B cell (primary cell): ENCODE data around the gene INHBB. TPM values are rescaled to one million over a fixed set of nuclear protein-coding genes. Genes with fewer than 3 reads are reported as not detected.

Experiments used
- ATAC-seq: fragments of 200-7000 bp; cut with Tn5 transposase; one replicate; pipeline ENCODE4 v1.10.0; 2021; ENCODE audit warnings: low read depth, mild to moderate bottlenecking, moderate number of reproducible peaks, moderate library complexity
- CTCF ChIA-PET: fragments of 350-600 bp; sonication (Branson Sonifier 250); formaldehyde crosslinking; loops from one replicate; lab custom pipeline; 2021; ENCODE audit warnings: antibody characterized with exemption, inconsistent platforms; lab: Charles Lee
- POLR2A ChIA-PET: fragments of 350-600 bp; sonication (Branson Sonifier 250); formaldehyde crosslinking; loops from one replicate; lab custom pipeline; 2021; ENCODE audit warnings: antibody characterized with exemption; lab: Charles Lee
- DNase-seq: peaks from one replicate; pipeline ENCODE4 v3.0.0; 2013
- H2AFZ ChIP-seq: 2 replicates; pipeline ENCODE4 v1.6.1; 2012; ENCODE audit warnings: mild to moderate bottlenecking, low read depth, low read length; ENCODE audit not compliant: insufficient read depth, poor library complexity, severe bottlenecking
- H3K27ac ChIP-seq, 2 donors: 1 replicate in 1 of 2; 2 replicates in 1 of 2; pipeline ENCODE4 v1.5.1; 2012 to 2013; ENCODE audit warnings: low read length in 2 of 2, mild to moderate bottlenecking in 2 of 2, moderate library complexity in 1 of 2
- H3K27me3 ChIP-seq, 4 experiments: fragments of 200-600 bp in 1 of 4; sonication (generic) in 1 of 4; replicated peaks in 1 of 4; 1 replicate in 2 of 4; 2 replicates in 2 of 4; pipeline versions ENCODE4 v1.6.1 to v1.7.0; 2013 to 2016; ENCODE audit warnings: low read length in 3 of 4, mild to moderate bottlenecking in 2 of 4, mixed read lengths in 1 of 4, moderate library complexity in 1 of 4; ENCODE audit not compliant: insufficient read depth in 4 of 4, control insufficient read depth in 3 of 4; ENCODE audit errors: control extremely low read depth in 1 of 4
- H3K36me3 ChIP-seq, 2 experiments: replicated peaks in 1 of 2; 1 replicate in 1 of 2; 2 replicates in 1 of 2; pipeline versions ENCODE4 v1.6.1 to v1.7.1; 2013; ENCODE audit warnings: low read length in 1 of 2; ENCODE audit not compliant: insufficient read depth in 2 of 2, control insufficient read depth in 1 of 2; ENCODE audit errors: control extremely low read depth in 1 of 2, extremely low read depth in 1 of 2
- H3K4me1 ChIP-seq, 2 donors: fragments of 200-600 bp in 1 of 2; sonication (generic) in 1 of 2; 1 replicate in 1 of 2; 2 replicates in 1 of 2; pipeline versions ENCODE4 v1.5.1 to v1.6.1; 2013 to 2017; ENCODE audit warnings: low read length in 2 of 2; ENCODE audit not compliant: control insufficient read depth in 2 of 2, insufficient read depth in 2 of 2
- H3K4me2 ChIP-seq: replicated peaks from 2 replicates; pipeline ENCODE3; 2012; ENCODE audit warnings: mild to moderate bottlenecking, low read depth, low read length; ENCODE audit not compliant: poor library complexity, severe bottlenecking
- H3K4me3 ChIP-seq, 5 experiments: fragments of 200-600 bp in 1 of 5; sonication (generic) in 1 of 5; 1 replicate in 3 of 5; 2 replicates in 2 of 5; pipeline versions ENCODE4 v1.5.1 to v1.7.0; 2011 to 2016; ENCODE audit warnings: low read length in 4 of 5, mild to moderate bottlenecking in 4 of 5, low read depth in 2 of 5, control low read depth in 1 of 5, moderate library complexity in 1 of 5; ENCODE audit not compliant: insufficient read depth in 1 of 5; ENCODE audit errors: control extremely low read depth in 1 of 5, extremely low read depth in 1 of 5
- H3K79me2 ChIP-seq: fragments of 200-600 bp; sonication (generic); one replicate; pipeline ENCODE4 v1.6.0; 2016; ENCODE audit warnings: low read length; ENCODE audit not compliant: control insufficient read depth, insufficient read depth
- H3K9ac ChIP-seq: fragments of 200-600 bp; sonication (generic); 2 replicates; pipeline ENCODE4 v1.6.1; 2017; ENCODE audit warnings: mild to moderate bottlenecking, low read length, moderate library complexity
- H3K9me3 ChIP-seq, 3 donors: one replicate each; pipeline versions ENCODE4 v1.6.1 to v1.7.1; 2013; ENCODE audit warnings: low read length in 2 of 3; ENCODE audit not compliant: control insufficient read depth in 2 of 3, insufficient read depth in 1 of 3; ENCODE audit errors: control extremely low read depth in 1 of 3
- H4K20me1 ChIP-seq: 2 replicates; pipeline ENCODE4 v1.6.0; 2012; ENCODE audit warnings: mild to moderate bottlenecking, low read length; ENCODE audit not compliant: insufficient read depth, control insufficient read depth, poor library complexity, severe bottlenecking
- H3K27ac Mint-ChIP-seq: one replicate; pipeline ENCODE4 v1.8.0; 2021; ENCODE audit warnings: mixed read lengths
- H3K27me3 Mint-ChIP-seq: one replicate; pipeline ENCODE4 v1.8.0; 2021; ENCODE audit warnings: mixed read lengths
- H3K4me1 Mint-ChIP-seq: one replicate; pipeline ENCODE4 v1.8.0; 2021; ENCODE audit warnings: mixed read lengths
- H3K4me3 Mint-ChIP-seq: one replicate; pipeline ENCODE4 v1.8.0; 2021; ENCODE audit warnings: mixed read lengths
- H3K9me3 Mint-ChIP-seq: one replicate; pipeline ENCODE4 v1.8.0; 2022; ENCODE audit warnings: mixed read lengths; ENCODE audit not compliant: insufficient read depth
- CTCF ChIP-seq: fragments of 200-600 bp; IDR thresholded peaks from one replicate; pipeline ENCODE4 v1.8.0; 2022; ENCODE audit warnings: antibody characterized with exemption, mild to moderate bottlenecking
- EZH2 ChIP-seq: IDR thresholded peaks from 2 replicates; pipeline ENCODE4 v1.6.1; 2012; ENCODE audit warnings: borderline replicate concordance, low read depth, mild to moderate bottlenecking, moderate library complexity, low read length; ENCODE audit not compliant: insufficient read depth, poor library complexity, severe bottlenecking
- WGBS: methylation state at CpG from one replicate; pipeline ENCODE4 v1.1.5; 2013; ENCODE audit warnings: missing lambda C conversion rate; ENCODE audit not compliant: insufficient coverage; 5-methylcytosine and 5-hydroxymethylcytosine counted together
- intact Hi-C: fragments of 100-400 bp; cut with micrococcal nuclease; formaldehyde crosslinking; loops from one replicate; pipeline ENCODE4 v1.10.0; 2022
- polyA plus RNA-seq: library from polyadenylated mRNA; depleted of rRNA; stranded (reverse); fragments of >200 nt; gene quantifications from 2 replicates; pipeline ENCODE4 v1.2.3, GENCODE V29; 2012
- total RNA-seq, 2 donors: library from RNA; stranded (reverse); fragments of 120-200 nt in 1 of 2; gene quantifications; 1 replicate in 1 of 2; 2 replicates in 1 of 2; pipeline versions ENCODE4 v1.2.3 to v1.2.4, GENCODE V29; 2013 to 2022

Gene INHBB
- total and polyA plus RNA-seq, 2 donors (not counting 1 experiment from before 2014, with no cell fraction given) = 0.03 TPM; not detected in 1

DNA sequence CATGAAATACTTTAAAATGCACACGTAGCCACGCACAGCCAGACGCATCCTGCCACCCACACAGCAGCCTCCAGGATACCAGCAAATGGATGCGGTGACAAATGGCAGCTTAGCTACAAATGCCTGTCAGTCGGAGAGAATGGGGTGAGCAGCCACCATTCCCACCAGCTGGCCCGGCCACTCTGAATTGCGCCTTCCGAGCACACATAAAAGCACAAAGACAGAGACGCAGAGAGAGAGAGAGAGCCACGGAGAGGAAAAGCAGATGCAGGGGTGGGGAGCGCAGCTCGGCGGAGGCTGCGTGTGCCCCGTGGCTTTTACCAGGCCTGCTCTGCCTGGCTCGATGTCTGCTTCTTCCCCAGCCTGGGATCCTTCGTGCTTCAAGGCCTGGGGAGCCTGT is 4.1 kb downstream of the INHBB start:
- WGBS = 48% methylated on average over 17 of the region's 17 CpGs
- Histone ChIP-seq H4K20me1 (no peaks in the 10 kb centered on the region), H3K4me1 (peaks cover 11 to 12% of the 10 kb centered on the region in 2 donors), H3K27me3 (peaks cover 0 to 37% (median 2%) of the 10 kb centered on the region in 4 experiments), H3K4me3 (no peak overlapping the region), H3K27ac (no peak overlapping the region), H3K9ac (no peak overlapping the region), H2AFZ (no peak overlapping the region), H3K36me3 (no peaks in the 10 kb centered on the region), H3K79me2 (no peaks in the 10 kb centered on the region), H3K4me2 (no peak overlapping the region), H3K9me3 (no peaks in the 10 kb centered on the region)
- TF ChIP-seq CTCF = no peak
- Mint-ChIP-seq H3K9me3 (no peaks in the 10 kb centered on the region), H3K27me3 (peaks cover 51% of the 10 kb centered on the region), H3K27ac (no peak overlapping the region), H3K4me1 (peaks cover 16% of the 10 kb centered on the region), H3K4me3 (no peak overlapping the region)
- intact Hi-C loops = no loop called here
- ATAC-seq (no peak), DNase-seq (no peak)
- POLR2A ChIA-PET = no interaction called here
- CTCF ChIA-PET = no interaction called here

- Histone ChIP-seq H3K79me2 (no peaks in the 10 kb centered on the region), H3K4me2 (no peak overlapping the region), H3K4me1 (peaks cover 11 to 12% of the 10 kb centered on the region in 2 donors), H2AFZ (no peak overlapping the region), H3K36me3 (no peaks in the 10 kb centered on the region), H3K9me3 (no peaks in the 10 kb centered on the region), H3K27ac (no peak overlapping the region), H4K20me1 (no peaks in the 10 kb centered on the region), H3K4me3 (no peak overlapping the region), H3K9ac (no peak overlapping the region), H3K27me3 (peaks cover 0 to 37% (median 2%) of the 10 kb centered on the region in 4 experiments)
- H3K27me3 Mint-ChIP-seq = peaks cover 51% of the 10 kb centered on the region
- no peak for ATAC-seq
- H3K9me3 Mint-ChIP-seq = no peaks in the 10 kb centered on the region
- no peak for DNase-seq
- no peak overlapping the region for H3K4me3 Mint-ChIP-seq
- POLR2A ChIA-PET = no interaction called here
- 89% methylated on average over 16 of the region's 23 CpGs for WGBS
- peaks cover 16% of the 10 kb centered on the region for H3K4me1 Mint-ChIP-seq
- CTCF ChIA-PET = interaction anchor here (0.6 kb wide), 1 partner anchor 42 kb away, joined by 3 read pairs; no protein-coding TSS in a partner anchor
- no peak overlapping the region for H3K27ac Mint-ChIP-seq
- intact Hi-C loops = no loop called here
- no peak for TF ChIP-seq CTCF
- no peak for TF ChIP-seq EZH2
These were observed 4.9 kb downstream of the INHBB start for GRCh38 chr2:120350801-120351320.
